K562 (cell line): ENCODE results near the gene STRIP1. TPM values are rescaled to one million over a fixed set of nuclear protein-coding genes. Genes with fewer than 3 reads are reported as not detected.

Source experiments
- ASH1L ChIP-seq: fragments of 450-650 bp; IDR thresholded peaks from 2 replicates; pipeline ENCODE4 v1.6.1; 2018; ENCODE audit warnings: borderline replicate concordance, mild to moderate bottlenecking, low read depth; ENCODE audit not compliant: partially characterized antibody
- FOSL1 ChIP-seq: fragments of 200-800 bp; sonication (Bioruptor generic); conservative IDR thresholded peaks from 2 replicates; pipeline ENCODE4 v1.6.1; 2016; ENCODE audit warnings: missing genetic modification characterization, missing compliant biosample characterization
- FOXJ2 ChIP-seq: fragments of 200-800 bp; sonication (Bioruptor generic); IDR thresholded peaks from 2 replicates; pipeline ENCODE4 v1.6.1; 2016; ENCODE audit warnings: missing genetic modification characterization, missing compliant biosample characterization
- GTF2E2 ChIP-seq: fragments of 200-800 bp; sonication (Bioruptor generic); IDR thresholded peaks from 2 replicates; pipeline ENCODE4 v1.6.1; 2016; ENCODE audit warnings: missing genetic modification characterization, missing compliant biosample characterization
- HNRNPL ChIP-seq: fragments of 200-400 bp; formaldehyde crosslinking; IDR thresholded peaks from 2 replicates; pipeline ENCODE4 v1.6.1; 2017; ENCODE audit warnings: low read depth, mild to moderate bottlenecking, low read length
- KLF6 ChIP-seq: fragments of 250-450 bp; sonication (Bioruptor Pico); IDR thresholded peaks from 2 replicates; pipeline ENCODE4 v1.4.0; 2020; ENCODE audit warnings: mild to moderate bottlenecking, moderate library complexity, borderline replicate concordance
- NONO ChIP-seq, 2 experiments: fragments of 200-400 bp in 1 of 2; fragments of 450-650 bp in 1 of 2; formaldehyde crosslinking in 1 of 2; IDR thresholded peaks; 2 replicates each; pipeline ENCODE4 v1.6.1; 2017; ENCODE audit warnings: low read depth in 2 of 2, mild to moderate bottlenecking in 2 of 2, moderate library complexity in 2 of 2, low read length in 1 of 2
- POLR2G ChIP-seq: fragments of 200-400 bp; formaldehyde crosslinking; IDR thresholded peaks from 2 replicates; pipeline ENCODE4 v1.6.1; 2017; ENCODE audit warnings: low read depth, mild to moderate bottlenecking, antibody characterized with exemption, low read length, moderate library complexity
- SMARCC2 ChIP-seq: fragments of 450-650 bp; IDR thresholded peaks from 2 replicates; pipeline ENCODE4 v1.6.1; 2017; ENCODE audit warnings: antibody characterized with exemption, moderate library complexity, mild to moderate bottlenecking, low read depth
- YY1 ChIP-seq, 3 experiments: IDR thresholded peaks; 2 replicates each; pipeline ENCODE4 v1.6.1; 2011; ENCODE audit warnings: low read length in 2 of 3, mild to moderate bottlenecking in 2 of 3, moderate library complexity in 2 of 3, borderline replicate concordance in 1 of 3, control low read depth in 1 of 3, low read depth in 1 of 3; ENCODE audit not compliant: insufficient read depth in 3 of 3, insufficient replicate concordance in 2 of 3, control insufficient read depth in 1 of 3, insufficient read length in 1 of 3; ENCODE audit errors: extremely low read depth in 1 of 3
- ZC3H11A ChIP-seq: IDR thresholded peaks from 2 replicates; pipeline ENCODE4 v1.6.1; 2012; ENCODE audit warnings: low read depth, low read length, improper control_type of control experiment
- ZNF212 ChIP-seq: fragments of 450-650 bp; formaldehyde crosslinking; IDR thresholded peaks from 2 replicates; pipeline ENCODE4 v1.4.0; 2020; ENCODE audit warnings: mild to moderate bottlenecking
- polyA plus RNA-seq, 8 experiments: library from polyadenylated mRNA; depleted of rRNA in 4 of 8; stranded (reverse) in 5 of 8; unstranded in 3 of 8; fragments of >200 nt; fragmentation: Nextera tagmentation in 2 of 8; fragmentation: Illumina TruSeq in 1 of 8; extraction: Ambion mirVana in 2 of 8; extraction: Trizol in 1 of 8; gene quantifications; 2 replicates each; pipeline versions ENCODE4 v1.2.1 to v1.2.3, GENCODE V29; 2011 to 2014; ENCODE audit warnings: inconsistent platforms in 1 of 8, missing spikeins in 1 of 8
- total RNA-seq, 7 experiments: library from RNA; depleted of rRNA in 6 of 7; stranded (reverse); fragments of >200 nt in 6 of 7; fragmentation: Illumina TruSeq in 2 of 7; extraction: Trizol in 2 of 7; gene quantifications; 2 replicates each; pipeline versions ENCODE4 v1.2.1 to v1.2.3, GENCODE V29; 2011 to 2021; ENCODE audit warnings: low replicate concordance in 1 of 7
- TF ChIP-seq, protein P1 (sequence below): sonication (generic); formaldehyde crosslinking; IDR thresholded peaks from 2 replicates; pipeline ENCODE4 v1.8.1; 2023; ENCODE audit warnings: mild to moderate bottlenecking, missing genetic modification reagents
- TF ChIP-seq, protein P2 (sequence below): fragments of 250-450 bp; sonication (Bioruptor Pico); IDR thresholded peaks from 2 replicates; pipeline ENCODE4 v1.5.0; 2021
- TF ChIP-seq, protein P3 (sequence below): fragments of 250-450 bp; sonication (Bioruptor Pico); IDR thresholded peaks from 2 replicates; pipeline ENCODE4 v1.4.0; 2020; ENCODE audit warnings: mild to moderate bottlenecking
- TF ChIP-seq, protein P4 (sequence below): sonication (generic); formaldehyde crosslinking; IDR thresholded peaks from 2 replicates; pipeline ENCODE4 v1.8.0; 2023; ENCODE audit warnings: missing genetic modification reagents, mild to moderate bottlenecking, borderline replicate concordance

The STRIP1 gene
- total and polyA plus RNA-seq, 9 of the 15 experiments (the other 6 are each of a cell fraction or from before 2014, with no cell fraction given): 9.9 to 42.3 (median 32.0) TPM

DNA sequence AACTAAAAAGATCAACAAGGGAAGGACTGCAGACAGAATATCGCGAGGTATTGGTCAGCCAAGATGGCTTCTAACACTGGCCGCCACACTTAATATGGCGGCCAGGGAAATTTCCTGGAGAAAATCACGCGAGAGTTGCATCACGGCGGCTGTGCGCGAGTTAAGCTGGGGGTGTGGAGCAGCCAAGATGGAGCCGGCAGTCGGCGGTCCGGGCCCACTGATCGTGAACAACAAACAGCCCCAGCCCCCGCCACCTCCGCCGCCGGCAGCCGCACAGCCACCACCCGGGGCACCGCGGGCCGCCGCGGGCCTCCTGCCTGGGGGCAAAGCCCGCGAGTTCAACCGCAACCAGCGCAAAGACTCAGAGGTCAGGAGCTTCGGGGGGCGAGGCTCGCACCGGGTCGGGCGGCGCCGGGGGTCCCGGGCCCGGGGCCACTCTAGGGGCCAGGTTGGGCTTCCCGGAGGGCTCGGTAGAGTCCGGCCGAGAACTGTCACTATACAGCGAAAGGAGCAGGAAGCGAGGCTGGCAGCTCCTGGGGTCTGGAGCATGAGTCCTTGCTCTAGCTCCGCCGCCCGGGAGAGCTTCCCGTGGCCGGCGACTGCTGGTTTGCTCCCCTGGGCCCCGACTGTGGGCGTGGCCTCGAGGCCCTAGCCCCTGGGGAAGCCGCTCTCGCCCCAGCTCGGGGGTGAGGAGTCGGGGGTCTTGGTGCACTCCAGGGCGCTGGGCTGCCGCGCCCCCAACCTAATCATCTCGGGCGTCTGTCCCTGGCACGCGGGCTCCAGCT lies at the start of gene STRIP1 (continued):
- TF ChIP-seq, protein P1, sequence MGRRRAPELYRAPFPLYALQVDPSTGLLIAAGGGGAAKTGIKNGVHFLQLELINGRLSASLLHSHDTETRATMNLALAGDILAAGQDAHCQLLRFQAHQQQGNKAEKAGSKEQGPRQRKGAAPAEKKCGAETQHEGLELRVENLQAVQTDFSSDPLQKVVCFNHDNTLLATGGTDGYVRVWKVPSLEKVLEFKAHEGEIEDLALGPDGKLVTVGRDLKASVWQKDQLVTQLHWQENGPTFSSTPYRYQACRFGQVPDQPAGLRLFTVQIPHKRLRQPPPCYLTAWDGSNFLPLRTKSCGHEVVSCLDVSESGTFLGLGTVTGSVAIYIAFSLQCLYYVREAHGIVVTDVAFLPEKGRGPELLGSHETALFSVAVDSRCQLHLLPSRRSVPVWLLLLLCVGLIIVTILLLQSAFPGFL: peak; percentile 62; the same call in 1 of the 2 replicates
- TF ChIP-seq, protein P2, sequence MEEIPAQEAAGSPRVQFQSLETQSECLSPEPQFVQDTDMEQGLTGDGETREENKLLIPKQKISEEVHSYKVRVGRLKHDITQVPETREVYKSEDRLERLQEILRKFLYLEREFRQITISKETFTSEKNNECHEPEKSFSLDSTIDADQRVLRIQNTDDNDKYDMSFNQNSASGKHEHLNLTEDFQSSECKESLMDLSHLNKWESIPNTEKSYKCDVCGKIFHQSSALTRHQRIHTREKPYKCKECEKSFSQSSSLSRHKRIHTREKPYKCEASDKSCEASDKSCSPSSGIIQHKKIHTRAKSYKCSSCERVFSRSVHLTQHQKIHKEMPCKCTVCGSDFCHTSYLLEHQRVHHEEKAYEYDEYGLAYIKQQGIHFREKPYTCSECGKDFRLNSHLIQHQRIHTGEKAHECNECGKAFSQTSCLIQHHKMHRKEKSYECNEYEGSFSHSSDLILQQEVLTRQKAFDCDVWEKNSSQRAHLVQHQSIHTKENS (CRISPR knock-in tag): no peak
- TF ChIP-seq YY1 (IDR thresholded peaks at IDR 0.05; ENCODE audit: borderline replicate concordance in 1 of 3, control insufficient read depth in 1 of 3, extremely low read depth in 1 of 3, insufficient read depth in 3 of 3, insufficient read length in 1 of 3, insufficient replicate concordance in 2 of 3, low read depth in 1 of 3, low read length in 2 of 3) (peak; percentile 99 to 100 (median 100)), ASH1L (peak; percentile 80), HNRNPL (no peak), SMARCC2 (no peak), ZC3H11A (no peak), GTF2E2 (tag) (peak; percentile 97), FOSL1 (tag) (peak; percentile 66), FOXJ2 (tag) (peak; percentile 98), ZNF212 (0 out of 2 replicates have a peak, but pooled peaks have one; percentile 28), KLF6 (CRISPR knock-in tag) (peak; percentile 73; the same call in 1 of the 2 replicates), NONO (IDR thresholded peaks at IDR 0.05; ENCODE audit: low read depth in 2 of 2, low read length in 1 of 2) (peak in 1 of 2 experiments; percentile 85; a peak in 2 of 4 replicates), POLR2G (peak; percentile 97)
- TF ChIP-seq, protein P3, sequence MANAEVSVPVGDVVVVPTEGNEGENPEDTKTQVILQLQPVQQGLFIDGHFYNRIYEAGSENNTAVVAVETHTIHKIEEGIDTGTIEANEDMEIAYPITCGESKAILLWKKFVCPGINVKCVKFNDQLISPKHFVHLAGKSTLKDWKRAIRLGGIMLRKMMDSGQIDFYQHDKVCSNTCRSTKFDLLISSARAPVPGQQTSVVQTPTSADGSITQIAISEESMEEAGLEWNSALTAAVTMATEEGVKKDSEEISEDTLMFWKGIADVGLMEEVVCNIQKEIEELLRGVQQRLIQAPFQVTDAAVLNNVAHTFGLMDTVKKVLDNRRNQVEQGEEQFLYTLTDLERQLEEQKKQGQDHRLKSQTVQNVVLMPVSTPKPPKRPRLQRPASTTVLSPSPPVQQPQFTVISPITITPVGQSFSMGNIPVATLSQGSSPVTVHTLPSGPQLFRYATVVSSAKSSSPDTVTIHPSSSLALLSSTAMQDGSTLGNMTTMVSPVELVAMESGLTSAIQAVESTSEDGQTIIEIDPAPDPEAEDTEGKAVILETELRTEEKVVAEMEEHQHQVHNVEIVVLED: peak; percentile 40; the same call in 1 of the 2 replicates
- TF ChIP-seq, protein P4, sequence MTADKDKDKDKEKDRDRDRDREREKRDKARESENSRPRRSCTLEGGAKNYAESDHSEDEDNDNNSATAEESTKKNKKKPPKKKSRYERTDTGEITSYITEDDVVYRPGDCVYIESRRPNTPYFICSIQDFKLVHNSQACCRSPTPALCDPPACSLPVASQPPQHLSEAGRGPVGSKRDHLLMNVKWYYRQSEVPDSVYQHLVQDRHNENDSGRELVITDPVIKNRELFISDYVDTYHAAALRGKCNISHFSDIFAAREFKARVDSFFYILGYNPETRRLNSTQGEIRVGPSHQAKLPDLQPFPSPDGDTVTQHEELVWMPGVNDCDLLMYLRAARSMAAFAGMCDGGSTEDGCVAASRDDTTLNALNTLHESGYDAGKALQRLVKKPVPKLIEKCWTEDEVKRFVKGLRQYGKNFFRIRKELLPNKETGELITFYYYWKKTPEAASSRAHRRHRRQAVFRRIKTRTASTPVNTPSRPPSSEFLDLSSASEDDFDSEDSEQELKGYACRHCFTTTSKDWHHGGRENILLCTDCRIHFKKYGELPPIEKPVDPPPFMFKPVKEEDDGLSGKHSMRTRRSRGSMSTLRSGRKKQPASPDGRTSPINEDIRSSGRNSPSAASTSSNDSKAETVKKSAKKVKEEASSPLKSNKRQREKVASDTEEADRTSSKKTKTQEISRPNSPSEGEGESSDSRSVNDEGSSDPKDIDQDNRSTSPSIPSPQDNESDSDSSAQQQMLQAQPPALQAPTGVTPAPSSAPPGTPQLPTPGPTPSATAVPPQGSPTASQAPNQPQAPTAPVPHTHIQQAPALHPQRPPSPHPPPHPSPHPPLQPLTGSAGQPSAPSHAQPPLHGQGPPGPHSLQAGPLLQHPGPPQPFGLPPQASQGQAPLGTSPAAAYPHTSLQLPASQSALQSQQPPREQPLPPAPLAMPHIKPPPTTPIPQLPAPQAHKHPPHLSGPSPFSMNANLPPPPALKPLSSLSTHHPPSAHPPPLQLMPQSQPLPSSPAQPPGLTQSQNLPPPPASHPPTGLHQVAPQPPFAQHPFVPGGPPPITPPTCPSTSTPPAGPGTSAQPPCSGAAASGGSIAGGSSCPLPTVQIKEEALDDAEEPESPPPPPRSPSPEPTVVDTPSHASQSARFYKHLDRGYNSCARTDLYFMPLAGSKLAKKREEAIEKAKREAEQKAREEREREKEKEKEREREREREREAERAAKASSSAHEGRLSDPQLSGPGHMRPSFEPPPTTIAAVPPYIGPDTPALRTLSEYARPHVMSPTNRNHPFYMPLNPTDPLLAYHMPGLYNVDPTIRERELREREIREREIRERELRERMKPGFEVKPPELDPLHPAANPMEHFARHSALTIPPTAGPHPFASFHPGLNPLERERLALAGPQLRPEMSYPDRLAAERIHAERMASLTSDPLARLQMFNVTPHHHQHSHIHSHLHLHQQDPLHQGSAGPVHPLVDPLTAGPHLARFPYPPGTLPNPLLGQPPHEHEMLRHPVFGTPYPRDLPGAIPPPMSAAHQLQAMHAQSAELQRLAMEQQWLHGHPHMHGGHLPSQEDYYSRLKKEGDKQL: no peak
